A549 (cell line): Measurements from ENCODE around the gene ISLR2.

Experiments used
- PHF8 ChIP-seq: fragments of 200-600 bp; sonication (generic); IDR thresholded peaks from 2 replicates; pipeline ENCODE4 v1.6.1; 2016; ENCODE audit warnings: low read depth, mild to moderate bottlenecking, antibody characterized with exemption, moderate library complexity, borderline replicate concordance
- SMC3 ChIP-seq: fragments of >200 bp; sonication (Bioruptor Twin); formaldehyde crosslinking; IDR thresholded peaks from 3 replicates; pipeline ENCODE4 v1.6.1; 2018; ENCODE audit warnings: inconsistent platforms

DNA sequence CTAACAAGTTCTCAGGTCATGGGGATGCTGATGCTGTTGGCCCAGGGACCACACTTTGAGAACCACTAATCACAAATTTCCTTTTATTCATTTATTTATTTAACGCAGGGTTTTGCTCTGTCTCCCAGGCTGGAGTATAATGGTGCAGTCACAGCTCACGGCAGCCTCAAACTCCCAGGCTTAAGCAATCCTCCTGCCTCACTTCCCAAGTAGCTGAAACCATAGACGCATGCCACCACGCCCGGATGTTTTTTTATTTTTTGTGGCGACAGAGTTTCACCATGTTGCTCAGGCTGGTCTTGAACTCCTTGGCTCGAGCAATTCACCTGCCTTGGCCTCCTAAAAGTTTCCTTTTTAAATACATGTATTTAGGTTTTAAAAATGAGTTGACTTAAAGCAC lies 20.7 kb upstream of the ISLR2 start:
- TF ChIP-seq SMC3: no peak
- TF ChIP-seq PHF8: no peak
